Measurements from ENCODE around the gene ZNF300.

GRCh38 chr5:150847334-150847695 lies 57.5 kb downstream of the ZNF300 start:
- TF ChIP-seq EZH2 (IDR thresholded peaks at IDR 0.05; ENCODE audit: low read length, unreplicated experiment) = no peak
- TF ChIP-seq, protein P1, sequence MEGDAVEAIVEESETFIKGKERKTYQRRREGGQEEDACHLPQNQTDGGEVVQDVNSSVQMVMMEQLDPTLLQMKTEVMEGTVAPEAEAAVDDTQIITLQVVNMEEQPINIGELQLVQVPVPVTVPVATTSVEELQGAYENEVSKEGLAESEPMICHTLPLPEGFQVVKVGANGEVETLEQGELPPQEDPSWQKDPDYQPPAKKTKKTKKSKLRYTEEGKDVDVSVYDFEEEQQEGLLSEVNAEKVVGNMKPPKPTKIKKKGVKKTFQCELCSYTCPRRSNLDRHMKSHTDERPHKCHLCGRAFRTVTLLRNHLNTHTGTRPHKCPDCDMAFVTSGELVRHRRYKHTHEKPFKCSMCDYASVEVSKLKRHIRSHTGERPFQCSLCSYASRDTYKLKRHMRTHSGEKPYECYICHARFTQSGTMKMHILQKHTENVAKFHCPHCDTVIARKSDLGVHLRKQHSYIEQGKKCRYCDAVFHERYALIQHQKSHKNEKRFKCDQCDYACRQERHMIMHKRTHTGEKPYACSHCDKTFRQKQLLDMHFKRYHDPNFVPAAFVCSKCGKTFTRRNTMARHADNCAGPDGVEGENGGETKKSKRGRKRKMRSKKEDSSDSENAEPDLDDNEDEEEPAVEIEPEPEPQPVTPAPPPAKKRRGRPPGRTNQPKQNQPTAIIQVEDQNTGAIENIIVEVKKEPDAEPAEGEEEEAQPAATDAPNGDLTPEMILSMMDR (conservative IDR thresholded peaks at IDR 0.05; ENCODE audit: low read depth, low read length) = no peak

Data from PC-3 (cell line).